Measurements from ENCODE around the gene TOR1A.
A peak's percentile ranks its signal among the peaks of the same experiment; 100 is the strongest.

The TOR1A gene, protein sequence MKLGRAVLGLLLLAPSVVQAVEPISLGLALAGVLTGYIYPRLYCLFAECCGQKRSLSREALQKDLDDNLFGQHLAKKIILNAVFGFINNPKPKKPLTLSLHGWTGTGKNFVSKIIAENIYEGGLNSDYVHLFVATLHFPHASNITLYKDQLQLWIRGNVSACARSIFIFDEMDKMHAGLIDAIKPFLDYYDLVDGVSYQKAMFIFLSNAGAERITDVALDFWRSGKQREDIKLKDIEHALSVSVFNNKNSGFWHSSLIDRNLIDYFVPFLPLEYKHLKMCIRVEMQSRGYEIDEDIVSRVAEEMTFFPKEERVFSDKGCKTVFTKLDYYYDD

GRCh38 chr9:129823935-129824601 lies at the start of gene TOR1A:
TOR1A (minus strand) TSS chr9:129824136; CDS start chr9:129824085, 51 bp downstream.
- in situ Hi-C loops (cut with HindIII; ENCODE audit: low pct_ligation_motif_present, low pct_unique_long_range_greater_than_20kb, low sequenced_read_pairs), result no loop called here
- DNase-seq, result peak; percentile 90

- no peak for DNase-seq
- in situ Hi-C loops (cut with HindIII; ENCODE audit: low pct_ligation_motif_present, low pct_unique_long_range_greater_than_20kb, low sequenced_read_pairs), result no loop called here
Measured at GRCh38 chr9:129871046-129871445, 47.1 kb upstream of the TOR1A start.

DNA sequence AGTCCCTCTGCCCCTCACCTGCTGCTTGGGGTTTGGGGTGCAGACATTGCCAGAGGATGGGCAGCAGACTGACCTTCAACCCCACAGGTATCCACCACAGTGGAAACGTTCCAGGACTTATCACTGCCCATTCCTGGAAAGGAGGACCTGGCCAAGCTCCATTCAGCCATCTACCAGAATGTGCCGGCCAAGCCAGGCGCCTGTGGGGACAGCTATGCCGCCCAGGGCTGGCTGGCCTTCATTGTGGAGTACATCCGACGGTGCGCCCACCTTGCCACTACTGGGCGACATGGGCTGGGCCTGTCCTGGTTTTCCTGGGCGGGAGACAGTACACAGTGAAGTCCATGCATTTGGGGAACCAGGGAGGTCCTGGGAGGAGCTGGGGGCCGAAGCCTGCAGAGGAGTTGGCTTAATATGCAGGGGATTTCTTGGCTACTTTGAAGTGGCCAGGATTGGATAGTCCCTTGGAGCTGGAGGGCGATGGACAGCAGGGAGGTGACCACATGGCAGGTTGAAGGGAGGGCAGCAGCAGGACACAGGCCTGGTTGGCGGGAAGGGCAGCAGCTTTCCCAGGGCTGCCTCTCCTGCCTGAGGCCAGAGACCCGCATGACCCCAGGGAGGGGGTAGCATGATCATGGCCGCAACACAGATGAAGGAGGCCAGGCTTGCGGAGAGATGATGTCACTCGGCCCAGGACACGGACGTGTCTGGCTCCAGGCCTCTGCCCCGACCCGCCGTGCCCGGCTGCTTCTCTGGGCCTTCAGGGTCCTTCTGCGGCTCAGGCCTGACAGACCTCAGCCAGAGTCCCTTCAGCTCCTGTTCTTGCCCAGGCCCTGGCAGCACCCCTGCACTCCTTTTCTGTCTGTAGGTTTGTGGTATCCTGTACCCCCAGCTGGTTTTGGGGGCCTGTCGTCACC lies 45.9 kb upstream of the TOR1A start:
- in situ Hi-C loops (cut with HindIII; ENCODE audit: low pct_ligation_motif_present, low pct_unique_long_range_greater_than_20kb, low sequenced_read_pairs), result no loop called here
- DNase-seq, result no peak

GRCh38 chr9:129868872-129869486 lies 45.0 kb upstream of the TOR1A start:
- in situ Hi-C loops (cut with HindIII; ENCODE audit: low pct_ligation_motif_present, low pct_unique_long_range_greater_than_20kb, low sequenced_read_pairs), result no loop called here
- DNase-seq, result no peak

DNA sequence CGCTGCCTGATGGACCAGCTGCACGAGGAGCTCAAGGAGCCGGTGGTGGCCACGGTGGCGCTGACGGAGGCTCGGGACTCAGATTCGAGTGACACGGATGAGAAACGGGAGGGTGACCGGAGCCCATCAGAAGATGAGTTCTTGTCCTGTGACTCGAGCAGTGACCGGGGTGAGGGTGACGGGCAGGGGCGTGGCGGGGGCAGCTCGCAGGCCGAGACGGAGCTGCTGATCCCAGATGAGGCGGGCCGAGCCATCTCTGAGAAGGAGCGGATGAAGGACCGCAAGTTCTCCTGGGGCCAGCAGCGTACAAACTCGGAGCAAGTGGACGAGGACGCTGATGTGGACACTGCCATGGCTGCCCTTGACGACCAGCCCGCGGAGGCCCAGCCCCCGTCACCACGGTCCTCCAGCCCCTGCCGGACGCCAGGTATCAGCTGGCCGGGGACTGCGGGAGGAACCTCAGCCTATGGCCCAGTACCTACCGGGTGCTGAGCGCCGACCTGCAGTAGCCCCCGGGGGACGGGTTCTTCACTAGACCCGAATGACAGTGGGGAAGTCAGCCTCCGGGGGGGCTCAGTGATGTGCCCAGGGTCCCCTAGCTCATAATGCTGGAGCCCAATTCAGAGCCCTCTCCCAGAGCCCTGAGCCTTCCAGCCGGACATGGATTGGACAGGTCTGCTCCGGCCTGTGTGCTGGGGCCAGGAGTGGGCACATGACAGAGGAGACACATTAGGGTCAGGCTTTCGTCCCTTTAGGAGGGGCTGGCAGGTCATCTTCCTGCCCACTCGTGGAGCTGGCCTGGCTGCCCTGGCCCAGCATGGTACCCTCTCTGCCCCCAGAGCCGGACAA lies 44.3 kb upstream of the TOR1A start:
- DNase-seq, result no peak
- in situ Hi-C loops (cut with HindIII; ENCODE audit: low pct_ligation_motif_present, low pct_unique_long_range_greater_than_20kb, low sequenced_read_pairs), result no loop called here

GRCh38 chr9:129867136-129868022 lies 43.4 kb upstream of the TOR1A start:
- in situ Hi-C loops (cut with HindIII; ENCODE audit: low pct_ligation_motif_present, low pct_unique_long_range_greater_than_20kb, low sequenced_read_pairs), result no loop called here

DNA sequence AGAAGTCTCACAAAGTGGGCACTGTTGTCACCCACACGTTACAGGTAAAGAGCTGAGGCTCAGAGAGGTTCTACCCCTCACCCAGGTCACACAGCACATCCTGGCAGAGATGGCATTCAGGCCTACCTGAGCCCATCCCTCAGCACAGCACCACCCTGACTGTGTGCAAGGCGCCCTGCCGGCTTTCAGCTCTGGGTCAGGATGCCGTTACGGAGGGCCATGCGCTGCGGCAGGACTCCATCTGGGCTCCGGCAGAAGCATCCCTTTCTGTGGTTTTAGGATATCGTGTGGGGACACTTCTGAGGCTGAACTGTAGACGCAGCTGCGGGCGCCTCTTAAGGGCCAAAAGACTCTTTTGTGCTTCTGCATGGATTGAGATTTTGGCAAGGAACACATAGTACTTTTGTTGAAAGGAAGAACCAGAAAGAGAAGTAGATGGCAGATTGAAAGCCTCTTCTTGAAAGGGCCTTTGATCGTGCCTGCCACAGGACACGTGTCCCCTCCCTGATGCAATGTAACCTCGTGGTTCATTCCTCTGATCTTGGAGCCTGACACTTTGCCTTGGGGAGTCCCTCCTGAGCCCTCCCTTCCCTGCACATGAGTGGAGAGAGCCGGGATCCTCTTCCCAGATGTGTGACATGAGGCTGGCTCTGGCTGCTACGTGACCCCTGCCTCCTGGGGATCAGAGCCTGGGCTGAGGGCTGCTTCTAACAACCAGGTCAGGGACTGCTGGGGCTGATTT lies 42.6 kb upstream of the TOR1A start:
- no peak for DNase-seq
- in situ Hi-C loops (cut with HindIII; ENCODE audit: low pct_ligation_motif_present, low pct_unique_long_range_greater_than_20kb, low sequenced_read_pairs), result no loop called here

More at GRCh38 chr9:129867136-129868022, 43.4 kb upstream of the TOR1A start:
- no peak for DNase-seq

- in situ Hi-C loops (cut with HindIII; ENCODE audit: low pct_ligation_motif_present, low pct_unique_long_range_greater_than_20kb, low sequenced_read_pairs), result no loop called here
- no peak for DNase-seq
Measured at GRCh38 chr9:129865668-129866320, 41.9 kb upstream of the TOR1A start.

GRCh38 chr9:129864991-129865647 lies 41.2 kb upstream of the TOR1A start:
- in situ Hi-C loops (cut with HindIII; ENCODE audit: low pct_ligation_motif_present, low pct_unique_long_range_greater_than_20kb, low sequenced_read_pairs), result no loop called here
- no peak for DNase-seq

DNA sequence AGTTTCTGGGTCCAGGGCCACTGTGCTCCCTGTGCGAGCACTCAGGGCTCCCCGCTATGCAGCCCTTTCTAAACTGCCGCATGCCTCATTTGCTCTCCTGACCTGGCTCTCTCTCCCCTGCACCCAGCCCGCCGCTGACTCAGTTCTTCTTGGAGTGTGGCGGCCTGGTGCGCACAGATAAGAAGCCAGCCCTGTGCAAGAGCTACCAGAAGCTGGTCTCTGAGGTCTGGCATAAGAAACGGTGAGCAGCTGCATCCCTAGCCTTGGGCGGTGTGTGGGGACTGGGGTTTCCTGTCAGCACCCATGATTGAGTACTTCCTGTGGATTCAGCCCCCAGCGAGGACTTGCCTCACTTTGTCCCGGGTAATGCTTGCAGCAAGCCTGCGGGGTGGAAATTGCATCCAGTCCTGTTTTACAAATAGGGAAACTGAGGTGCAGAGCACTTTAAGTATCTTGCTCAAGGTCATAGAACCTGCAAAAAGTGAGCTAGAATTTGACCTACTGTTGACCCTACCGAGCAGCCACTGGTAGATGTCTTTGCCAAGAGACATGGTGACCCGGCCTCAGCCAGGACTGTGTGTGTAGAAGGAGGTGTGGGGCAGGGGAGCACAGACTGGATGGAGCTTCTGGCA lies 39.2 kb upstream of the TOR1A start:
- in situ Hi-C loops (cut with HindIII; ENCODE audit: low pct_ligation_motif_present, low pct_unique_long_range_greater_than_20kb, low sequenced_read_pairs), result no loop called here
- DNase-seq, result no peak

- in situ Hi-C loops (cut with HindIII; ENCODE audit: low pct_ligation_motif_present, low pct_unique_long_range_greater_than_20kb, low sequenced_read_pairs), result no loop called here
- no peak for DNase-seq
Measured at GRCh38 chr9:129861447-129861827, 37.5 kb upstream of the TOR1A start.

GRCh38 chr9:129860653-129861446 lies 36.9 kb upstream of the TOR1A start:
- in situ Hi-C loops (cut with HindIII; ENCODE audit: low pct_ligation_motif_present, low pct_unique_long_range_greater_than_20kb, low sequenced_read_pairs), result no loop called here

GRCh38 chr9:129858167-129858962 lies 34.4 kb upstream of the TOR1A start:
- in situ Hi-C loops (cut with HindIII; ENCODE audit: low pct_ligation_motif_present, low pct_unique_long_range_greater_than_20kb, low sequenced_read_pairs), result no loop called here
- no peak for DNase-seq

More at GRCh38 chr9:129860653-129861446, 36.9 kb upstream of the TOR1A start:
- DNase-seq, result no peak

GRCh38 chr9:129857207-129857606 lies 33.3 kb upstream of the TOR1A start:
- DNase-seq, result no peak
- in situ Hi-C loops (cut with HindIII; ENCODE audit: low pct_ligation_motif_present, low pct_unique_long_range_greater_than_20kb, low sequenced_read_pairs), result no loop called here
